ENCODE measurements around the gene TNFSF13.
"Not testable (repeated sequence)": the region's sequence is repeated elsewhere in the genome, so short reads cannot be mapped to it uniquely, and the experiment has no call there.

DNA sequence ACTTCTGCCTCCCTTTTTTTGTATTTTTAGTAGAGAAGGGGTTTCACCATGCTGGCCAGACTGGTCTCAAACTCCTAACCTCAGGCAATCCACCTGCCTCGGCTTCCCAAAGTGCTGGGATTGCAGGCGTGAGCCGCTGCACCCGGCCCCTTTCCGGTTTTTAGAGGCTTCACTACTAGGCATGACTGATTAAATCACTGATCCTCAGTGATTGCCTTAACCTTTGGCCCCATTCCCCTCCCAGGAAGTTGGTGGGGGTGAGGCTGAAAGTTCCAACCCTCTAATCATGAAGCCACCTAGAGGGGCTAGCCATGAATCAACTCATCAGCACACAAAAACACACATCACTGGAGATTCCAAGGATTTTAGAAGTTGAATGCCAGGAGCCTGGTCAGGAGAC is 39.0 kb downstream of the TNFSF13 start:
- TF ChIP-seq, protein P1, sequence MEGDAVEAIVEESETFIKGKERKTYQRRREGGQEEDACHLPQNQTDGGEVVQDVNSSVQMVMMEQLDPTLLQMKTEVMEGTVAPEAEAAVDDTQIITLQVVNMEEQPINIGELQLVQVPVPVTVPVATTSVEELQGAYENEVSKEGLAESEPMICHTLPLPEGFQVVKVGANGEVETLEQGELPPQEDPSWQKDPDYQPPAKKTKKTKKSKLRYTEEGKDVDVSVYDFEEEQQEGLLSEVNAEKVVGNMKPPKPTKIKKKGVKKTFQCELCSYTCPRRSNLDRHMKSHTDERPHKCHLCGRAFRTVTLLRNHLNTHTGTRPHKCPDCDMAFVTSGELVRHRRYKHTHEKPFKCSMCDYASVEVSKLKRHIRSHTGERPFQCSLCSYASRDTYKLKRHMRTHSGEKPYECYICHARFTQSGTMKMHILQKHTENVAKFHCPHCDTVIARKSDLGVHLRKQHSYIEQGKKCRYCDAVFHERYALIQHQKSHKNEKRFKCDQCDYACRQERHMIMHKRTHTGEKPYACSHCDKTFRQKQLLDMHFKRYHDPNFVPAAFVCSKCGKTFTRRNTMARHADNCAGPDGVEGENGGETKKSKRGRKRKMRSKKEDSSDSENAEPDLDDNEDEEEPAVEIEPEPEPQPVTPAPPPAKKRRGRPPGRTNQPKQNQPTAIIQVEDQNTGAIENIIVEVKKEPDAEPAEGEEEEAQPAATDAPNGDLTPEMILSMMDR (conservative IDR thresholded peaks at IDR 0.05) = not testable (repeated sequence)
- TF ChIP-seq EZH2 (IDR thresholded peaks at IDR 0.05; ENCODE audit: low read depth) = not testable (repeated sequence)

Measured in PC-9 (cell line).